Activated T-cell treated with anti-CD3 and anti-CD28 coated beads, Interleukin-2, amount 50 U/mL, for 48 hours (primary cell): ENCODE measurements around the gene GPR87.
A peak's percentile ranks its signal among the peaks of the same experiment; 100 is the strongest.

Source experiments
- DNase-seq, 2 experiments: peaks; one replicate each; pipeline ENCODE4 v3.0.0-alpha.2; 2020

Gene GPR87

DNA sequence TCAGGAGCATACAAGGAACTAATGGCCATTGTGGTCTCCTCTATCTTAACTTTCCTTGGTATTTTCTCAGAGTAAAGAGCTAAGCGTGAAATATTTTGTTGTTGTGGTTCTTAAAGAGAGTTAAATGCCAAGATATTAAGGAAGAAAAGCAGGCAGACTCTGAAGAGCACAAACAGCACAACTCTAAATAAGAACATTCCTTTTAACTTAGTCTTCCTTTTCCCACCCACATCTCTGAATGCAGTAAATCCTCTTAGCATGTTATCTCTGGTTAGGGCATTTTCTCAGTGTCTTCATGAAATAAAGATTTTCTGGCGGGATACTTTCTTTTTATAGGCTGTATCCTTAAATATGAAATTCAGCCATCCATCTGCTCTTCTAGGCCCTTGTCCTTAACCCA is 1.5 kb downstream of the GPR87 start:
- no peak for DNase-seq

GRCh38 chr3:151314593-151314992 is 2.0 kb downstream of the GPR87 start:
- DNase-seq, result no peak

GRCh38 chr3:151314137-151314536 is 2.5 kb downstream of the GPR87 start:
- no peak for DNase-seq

DNA sequence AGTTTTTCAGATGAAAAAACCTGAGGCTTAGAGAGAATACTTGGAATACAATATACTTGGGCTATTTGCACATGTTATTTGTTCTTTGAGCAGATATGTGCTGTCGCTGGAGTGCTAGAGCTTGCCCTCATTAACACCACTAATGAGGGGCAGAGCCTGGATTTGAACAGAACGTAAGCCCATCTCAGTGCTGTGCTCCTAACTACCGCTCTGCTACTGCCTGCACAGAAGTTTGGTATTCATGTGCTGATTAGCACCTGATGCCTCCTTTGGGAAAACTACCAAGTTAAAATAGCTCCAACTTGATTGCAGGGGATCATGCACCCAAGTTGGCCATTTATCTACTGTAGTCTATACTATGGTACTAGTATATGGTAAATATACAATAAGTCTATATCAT is 3.6 kb downstream of the GPR87 start:
- DNase-seq, result no peak

DNA sequence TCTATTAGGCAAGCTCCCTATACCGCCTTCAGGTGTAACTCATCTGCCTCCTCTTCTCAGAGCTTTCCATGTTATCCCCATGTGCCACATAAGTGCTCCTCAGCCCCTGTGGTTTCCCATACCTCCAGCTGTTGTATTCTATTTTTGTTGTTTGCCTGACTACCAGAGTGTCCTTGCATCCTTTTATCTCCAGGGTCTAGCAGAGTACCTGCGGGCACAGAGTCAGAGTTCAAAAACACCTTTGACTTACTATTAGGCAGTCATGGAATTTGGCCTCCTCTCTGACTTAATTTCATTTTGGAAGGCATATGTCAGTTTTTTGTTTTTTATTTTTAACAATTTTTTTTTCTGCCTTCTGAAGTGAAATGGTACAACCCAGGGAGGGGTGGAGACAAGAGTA is 7.1 kb downstream of the GPR87 start:
- no peak for DNase-seq

DNA sequence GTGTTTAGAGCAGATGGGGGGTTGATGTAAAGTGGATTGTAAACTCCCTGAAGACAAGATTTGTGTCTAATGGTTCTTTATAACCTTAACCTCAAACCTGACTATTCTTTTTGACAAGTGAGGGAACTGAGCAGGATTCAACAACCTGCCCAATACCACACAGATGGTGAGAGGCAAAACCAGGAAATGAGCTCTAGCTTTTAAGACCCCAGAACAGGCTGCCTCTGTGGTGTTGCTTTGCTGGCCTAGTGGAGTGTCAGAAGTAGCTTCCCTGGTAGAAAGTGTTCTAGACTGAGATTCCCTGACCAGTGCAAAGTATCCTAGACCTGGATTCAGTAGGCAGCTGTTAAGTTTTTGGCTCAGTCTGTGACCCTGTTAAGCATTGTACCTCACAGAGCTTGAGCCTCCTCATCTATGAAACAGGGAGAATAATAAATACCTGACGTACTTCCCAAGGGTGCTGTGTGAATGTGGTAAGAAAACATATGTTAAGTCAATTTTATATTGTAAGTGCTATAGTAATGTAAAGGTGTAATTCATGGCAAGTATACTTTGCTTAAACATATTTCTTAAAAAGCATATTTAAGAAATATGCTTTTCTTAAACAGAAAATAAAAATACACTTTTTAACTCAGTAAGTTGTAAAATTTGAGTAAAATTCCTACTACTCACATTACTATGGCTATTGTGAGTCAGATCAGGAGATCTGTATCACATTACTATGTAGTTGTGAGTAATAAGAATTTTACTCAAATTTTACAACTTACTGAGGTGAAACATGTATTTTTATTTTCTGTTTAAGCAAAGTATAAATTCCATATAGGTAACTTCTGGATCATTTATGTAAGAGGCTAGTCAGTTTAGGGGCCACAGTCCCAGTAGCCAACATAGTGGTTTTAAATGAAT is 8.8 kb downstream of the GPR87 start:
- no peak for DNase-seq

DNA sequence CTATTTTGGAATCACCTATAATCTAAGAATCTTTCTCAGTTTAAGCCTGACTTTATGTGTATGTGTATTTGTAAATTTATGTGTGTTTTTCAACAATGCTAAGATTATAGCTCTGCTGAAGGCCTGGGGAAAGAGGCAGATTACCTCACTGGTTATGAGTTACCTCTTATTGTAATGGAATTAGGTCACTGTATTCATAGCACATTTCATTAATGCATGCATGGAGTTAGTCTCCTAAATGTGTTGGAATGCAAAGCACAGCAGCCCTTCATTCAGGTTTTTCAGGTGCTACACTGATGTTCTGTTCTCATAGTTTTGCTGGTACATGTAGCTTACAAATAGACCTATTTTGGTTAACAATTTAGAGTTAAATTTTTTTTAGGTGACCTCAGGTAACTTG is 9.5 kb downstream of the GPR87 start:
- no peak for DNase-seq

DNA sequence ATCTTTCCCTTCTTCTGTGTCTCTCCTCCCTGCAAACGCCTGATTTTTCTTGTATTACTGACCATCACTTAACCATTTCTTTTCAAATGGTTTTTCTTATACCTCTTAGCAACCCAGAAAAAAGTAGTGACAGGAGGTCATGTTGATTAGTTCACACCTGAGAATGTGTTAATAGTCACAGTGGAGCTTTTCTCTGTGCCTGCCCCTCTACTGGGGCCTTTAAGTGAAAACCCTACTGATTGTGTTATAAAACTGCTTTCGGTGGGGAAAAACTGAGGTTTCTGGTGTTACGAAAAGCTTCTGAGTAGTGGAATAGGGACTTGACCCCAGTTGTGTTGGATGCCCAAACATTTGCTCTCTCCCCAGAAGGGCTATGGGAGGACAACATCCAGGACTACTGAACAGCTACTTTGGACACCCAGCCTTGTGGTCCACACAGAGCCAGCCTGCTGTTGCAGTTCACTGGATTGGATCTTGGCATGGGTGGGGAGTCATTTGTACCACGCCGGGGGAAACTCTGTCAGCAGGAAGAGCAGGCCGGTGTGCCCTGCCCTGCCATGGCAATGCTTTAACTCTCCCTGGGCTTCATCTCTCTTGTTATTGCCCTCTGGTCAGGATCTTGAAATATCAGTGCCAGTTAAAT is 10.3 kb downstream of the GPR87 start:
- DNase-seq, result peak in 1 of 2 experiments; percentile 45

DNA sequence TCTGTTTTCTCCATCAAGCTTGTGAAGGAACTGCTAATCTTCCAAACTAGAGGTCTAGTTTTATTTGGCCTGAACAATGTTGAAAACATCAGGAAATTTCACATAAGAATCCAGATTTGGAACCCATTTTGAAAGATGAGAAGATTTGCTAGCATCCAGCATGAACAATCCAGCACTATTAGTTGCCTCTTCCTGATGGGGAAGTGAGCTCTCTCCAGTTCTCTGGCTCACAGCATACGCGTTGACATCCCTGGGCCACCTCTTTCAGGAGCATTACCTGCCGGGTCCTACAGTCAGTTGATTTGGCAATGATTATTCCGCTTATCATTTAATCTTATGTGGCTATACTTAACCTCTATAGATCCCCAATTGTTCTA is 10.9 kb downstream of the GPR87 start:
- no peak for DNase-seq

DNA sequence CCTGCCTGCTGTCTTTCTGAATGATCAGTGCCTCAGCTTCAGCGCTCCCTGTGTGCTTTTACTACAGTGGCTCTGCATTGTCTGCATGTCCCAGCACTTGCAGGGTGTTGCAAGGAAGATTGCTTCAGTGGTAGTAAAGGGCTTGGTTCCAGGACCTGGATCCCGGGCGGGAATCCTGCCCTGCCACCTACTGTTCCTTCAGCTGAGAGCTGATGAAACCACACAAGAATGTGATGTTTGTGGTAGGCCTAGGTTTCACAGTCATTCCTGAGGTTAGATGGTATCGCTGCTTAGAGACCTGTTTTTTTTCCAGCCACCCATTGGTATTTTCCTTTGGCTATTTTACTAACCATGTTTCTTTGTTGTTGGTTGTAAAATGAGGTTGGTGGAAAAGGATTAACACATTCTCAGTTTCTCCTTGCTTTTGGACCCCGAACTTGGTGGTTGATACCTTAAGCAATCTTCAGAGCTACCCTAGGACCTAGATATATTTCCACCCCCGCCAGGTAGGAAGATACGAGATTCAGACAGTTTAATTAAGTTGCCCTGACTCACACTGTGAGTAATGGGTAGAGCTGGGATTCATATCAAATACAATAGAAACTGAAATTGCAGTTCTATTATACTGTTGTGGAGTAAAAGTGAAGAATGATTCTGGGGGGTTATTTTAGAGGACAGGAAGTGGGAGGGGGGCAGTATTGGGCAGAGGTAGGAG is 11.4 kb downstream of the GPR87 start:
- DNase-seq, result peak; percentile 69 to 71

DNA sequence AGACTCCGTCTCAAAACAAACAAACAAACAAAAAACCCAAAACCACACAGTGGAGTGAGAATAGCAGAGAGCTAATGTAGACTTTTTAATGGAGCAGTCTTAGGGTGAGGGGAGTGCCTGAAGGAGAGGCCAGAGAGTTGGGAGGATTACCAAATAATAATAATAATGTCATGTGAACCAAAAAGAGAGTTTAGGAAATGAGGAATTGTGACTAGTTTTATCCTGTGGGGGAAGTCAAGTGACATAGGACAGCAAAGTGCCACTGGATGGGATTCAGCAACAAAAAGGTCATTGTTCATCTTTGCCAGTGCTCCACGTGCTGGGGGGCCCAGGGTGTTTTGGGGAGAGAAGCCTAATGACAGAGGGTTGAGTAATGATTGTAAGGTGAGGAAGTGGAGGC is 12.9 kb downstream of the GPR87 start:
- no peak for DNase-seq

DNA sequence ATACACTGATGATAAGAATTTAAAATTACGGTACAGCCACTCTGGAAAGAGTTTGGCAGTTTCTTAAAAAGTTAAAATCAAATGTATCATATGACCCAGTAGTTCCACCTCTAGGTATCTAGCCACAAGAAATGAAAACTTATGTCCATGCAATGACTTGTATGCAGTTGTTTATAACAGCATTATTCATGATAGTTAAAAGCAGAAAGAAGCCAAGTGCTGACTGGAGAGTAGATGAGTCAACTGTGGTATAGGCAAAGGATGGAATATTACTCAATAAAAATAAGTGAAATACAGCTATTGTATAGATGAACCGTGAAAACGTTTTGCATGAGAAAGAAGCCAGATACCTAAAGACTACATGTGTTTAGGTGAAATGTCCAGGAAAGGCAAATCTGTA is 14.8 kb downstream of the GPR87 start:
- DNase-seq, result no peak

DNA sequence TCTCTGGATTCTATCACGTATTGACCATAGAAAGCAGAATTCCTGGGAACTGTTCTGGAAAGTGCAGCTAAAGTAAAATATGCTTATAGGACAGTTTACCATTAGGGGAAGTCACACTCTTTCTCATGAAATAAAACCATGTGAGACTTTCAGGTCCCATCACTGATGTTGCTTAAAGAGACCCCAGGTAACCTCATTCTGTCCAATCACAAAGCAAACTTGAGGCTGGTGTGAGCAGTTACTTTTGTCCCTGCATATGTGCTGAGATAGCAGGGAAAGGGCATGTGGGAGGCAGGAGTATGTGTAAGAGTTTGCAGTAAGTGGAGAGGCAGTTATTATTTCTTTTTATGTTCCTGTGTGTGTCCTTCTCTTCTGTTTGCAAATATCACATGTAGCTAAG is 16.1 kb downstream of the GPR87 start:
- no peak for DNase-seq

DNA sequence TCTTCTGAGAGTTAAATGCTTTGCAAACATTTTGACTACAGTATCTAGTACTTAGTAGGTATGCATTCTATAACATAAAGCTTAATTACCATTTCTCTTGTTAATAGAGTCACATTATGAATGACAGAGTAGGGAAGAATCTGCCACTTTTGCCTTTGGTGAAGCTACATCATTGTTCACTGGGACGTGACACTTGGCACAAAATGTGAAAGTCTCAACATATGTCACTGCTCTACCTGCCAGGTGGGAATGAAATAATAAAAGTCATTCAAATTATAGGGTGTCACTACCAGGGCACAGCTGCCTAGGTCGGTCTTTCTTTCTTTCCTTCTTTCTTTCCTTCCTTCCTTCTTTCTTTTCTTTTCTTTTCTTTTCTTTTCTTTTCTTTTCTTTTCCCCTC is 17.6 kb downstream of the GPR87 start:
- DNase-seq, result no peak

GRCh38 chr3:151297429-151297828 is 19.2 kb downstream of the GPR87 start:
- no peak for DNase-seq

DNA sequence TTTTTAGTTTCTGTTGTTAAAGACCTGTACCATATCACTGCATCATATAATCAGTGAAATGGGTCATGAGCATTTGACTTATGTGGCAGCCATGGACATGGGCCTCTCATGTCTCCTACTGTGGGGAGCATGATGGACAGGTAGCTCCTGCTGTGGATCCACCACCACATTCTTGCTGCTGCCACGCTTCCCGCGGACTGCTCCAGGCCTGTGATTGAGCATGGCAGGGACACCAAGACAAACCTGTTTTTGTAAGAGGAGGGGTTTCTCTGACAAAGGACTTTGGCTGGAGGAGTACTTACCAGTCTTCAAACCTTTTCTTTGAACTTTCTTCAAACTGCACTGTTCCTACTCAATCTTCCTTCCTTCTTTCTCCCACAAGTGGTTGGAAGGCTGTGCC is 20.4 kb downstream of the GPR87 start:
- no peak for DNase-seq

GRCh38 chr3:151293127-151293526 is 23.5 kb downstream of the GPR87 start:
- no peak for DNase-seq

- DNase-seq, result no peak
These were observed 25.9 kb downstream of the GPR87 start for GRCh38 chr3:151290673-151291072.

DNA sequence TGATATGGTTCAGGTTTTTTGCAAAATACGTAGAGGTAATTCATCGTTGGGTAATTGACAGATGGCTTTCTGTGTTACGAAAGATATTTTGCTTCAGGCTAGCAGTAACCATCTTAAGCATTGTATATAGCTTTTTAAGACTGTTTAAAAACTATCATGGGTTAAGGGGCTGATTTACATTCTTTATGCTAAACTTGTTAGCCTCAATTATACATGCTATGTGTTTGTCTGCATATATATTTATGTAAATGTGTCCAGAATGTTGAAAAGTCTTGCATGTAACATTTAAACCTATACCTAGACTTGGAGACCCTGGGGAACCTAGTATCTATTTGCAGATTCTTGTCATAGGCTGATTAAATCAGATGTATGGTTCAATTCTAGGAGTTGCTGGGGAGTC is 27.2 kb downstream of the GPR87 start:
- DNase-seq, result no peak

DNA sequence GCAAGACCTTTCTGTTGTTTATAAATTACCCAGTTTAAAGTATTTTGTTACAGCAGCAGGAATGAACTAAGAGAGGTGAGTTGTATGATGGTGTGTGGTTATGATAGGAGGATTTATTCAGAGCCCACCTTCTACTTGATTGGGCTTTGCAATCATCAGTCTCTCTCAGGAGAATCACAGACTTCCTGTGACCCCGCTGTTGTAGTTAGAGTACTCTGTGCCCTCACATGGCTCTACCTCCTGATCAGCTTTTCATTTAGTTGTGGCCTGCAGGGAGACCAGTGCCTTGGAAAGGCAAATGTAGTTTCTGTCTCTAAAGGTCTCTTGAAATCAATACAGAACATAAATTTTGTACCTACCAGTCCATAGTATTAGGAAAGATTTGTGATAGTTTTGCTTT is 30.7 kb downstream of the GPR87 start:
- DNase-seq, result no peak

DNA sequence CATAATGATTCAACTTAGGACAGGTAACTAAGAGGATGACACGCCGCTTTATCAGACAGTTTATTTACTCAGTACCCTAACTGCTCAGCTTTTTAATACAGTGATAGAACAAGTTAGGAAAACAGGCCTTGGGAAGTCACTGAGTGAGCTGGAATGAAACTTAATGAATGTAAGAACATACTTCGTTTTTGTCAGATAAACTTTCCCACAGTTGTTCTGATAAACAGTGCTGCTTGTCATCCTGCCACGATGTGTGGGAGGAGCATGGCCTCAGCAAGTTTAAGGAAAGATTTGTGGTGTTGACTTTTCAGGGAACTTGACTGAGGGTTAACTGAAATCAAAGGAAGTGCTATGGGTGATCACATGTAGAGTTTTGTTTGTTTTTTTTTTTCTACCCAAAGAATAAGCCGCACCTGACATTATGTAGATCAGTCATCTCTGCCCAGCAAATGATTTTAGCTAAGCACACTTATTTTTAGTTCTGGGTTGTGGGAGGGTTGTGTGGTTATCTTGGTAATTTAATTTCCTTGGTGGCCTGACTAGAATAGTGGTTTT is 32.6 kb downstream of the GPR87 start:
- DNase-seq, result peak in 1 of 2 experiments; percentile 43

DNA sequence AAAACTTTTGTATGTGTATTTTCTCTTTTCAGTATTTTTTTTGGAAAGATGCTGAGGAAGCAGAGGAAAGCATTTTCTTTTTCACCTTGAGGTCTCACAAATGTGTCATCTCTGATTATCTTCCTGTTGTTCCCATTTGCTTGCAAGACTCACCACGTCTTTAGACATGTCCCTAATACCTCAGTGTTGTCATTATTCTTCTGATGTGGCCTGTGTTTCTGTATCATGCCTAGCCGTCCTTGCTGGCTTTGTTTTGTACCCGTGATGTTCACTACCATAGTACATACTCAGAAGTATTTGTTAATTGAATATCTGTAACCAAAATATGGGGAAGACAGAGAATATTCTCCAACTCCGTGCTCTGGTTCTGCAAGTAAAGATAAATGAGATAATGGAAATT is 33.2 kb downstream of the GPR87 start:
- no peak for DNase-seq

- DNase-seq, result no peak
These were observed 33.7 kb downstream of the GPR87 start for GRCh38 chr3:151282921-151283320.
